C4-2B (cell line): ENCODE data around the gene MCF2L2.

Source experiments
- ZFX ChIP-seq: fragments of 450-650 bp; IDR thresholded peaks from 2 replicates; pipeline ENCODE4 v1.6.1; 2017
- TF ChIP-seq, protein P1 (sequence below): fragments of 450-650 bp; conservative IDR thresholded peaks from 2 replicates; pipeline ENCODE4 v1.5.1; 2017; ENCODE audit warnings: mild to moderate bottlenecking

DNA sequence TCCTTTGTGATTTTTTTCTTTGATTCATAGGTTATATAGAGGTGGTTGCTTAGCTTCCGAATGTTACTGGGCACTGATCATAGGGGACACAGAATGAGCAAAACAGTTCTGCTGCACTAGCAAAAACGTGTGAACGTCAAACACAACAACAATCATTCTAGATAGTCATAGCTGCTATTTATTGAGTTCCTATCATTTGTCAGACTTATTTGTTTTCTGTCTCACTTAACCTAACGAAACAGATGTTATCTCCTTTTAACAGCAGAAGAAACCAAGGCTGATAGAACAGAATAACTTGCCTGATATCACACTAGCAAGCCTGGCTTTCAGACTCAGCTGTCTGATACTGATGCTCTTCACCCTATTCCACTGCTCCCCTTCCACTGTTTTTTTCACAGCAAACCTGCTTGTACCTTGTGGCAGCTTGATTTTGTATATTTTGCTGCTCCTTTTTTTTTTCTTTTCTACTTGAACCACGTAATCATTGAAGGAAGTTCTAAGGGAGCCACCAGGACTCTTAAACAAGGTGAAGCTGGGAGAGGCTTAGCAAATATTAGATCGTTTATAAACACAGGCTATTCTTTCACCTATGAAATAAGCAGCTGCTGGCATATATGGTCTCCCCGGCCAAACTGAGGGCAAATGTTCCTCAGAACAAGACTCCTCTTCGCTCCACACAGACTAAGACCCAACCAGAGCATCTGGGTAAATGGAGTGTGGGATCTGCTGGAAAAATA is 78.8 kb downstream of the MCF2L2 start:
- TF ChIP-seq, protein P1, sequence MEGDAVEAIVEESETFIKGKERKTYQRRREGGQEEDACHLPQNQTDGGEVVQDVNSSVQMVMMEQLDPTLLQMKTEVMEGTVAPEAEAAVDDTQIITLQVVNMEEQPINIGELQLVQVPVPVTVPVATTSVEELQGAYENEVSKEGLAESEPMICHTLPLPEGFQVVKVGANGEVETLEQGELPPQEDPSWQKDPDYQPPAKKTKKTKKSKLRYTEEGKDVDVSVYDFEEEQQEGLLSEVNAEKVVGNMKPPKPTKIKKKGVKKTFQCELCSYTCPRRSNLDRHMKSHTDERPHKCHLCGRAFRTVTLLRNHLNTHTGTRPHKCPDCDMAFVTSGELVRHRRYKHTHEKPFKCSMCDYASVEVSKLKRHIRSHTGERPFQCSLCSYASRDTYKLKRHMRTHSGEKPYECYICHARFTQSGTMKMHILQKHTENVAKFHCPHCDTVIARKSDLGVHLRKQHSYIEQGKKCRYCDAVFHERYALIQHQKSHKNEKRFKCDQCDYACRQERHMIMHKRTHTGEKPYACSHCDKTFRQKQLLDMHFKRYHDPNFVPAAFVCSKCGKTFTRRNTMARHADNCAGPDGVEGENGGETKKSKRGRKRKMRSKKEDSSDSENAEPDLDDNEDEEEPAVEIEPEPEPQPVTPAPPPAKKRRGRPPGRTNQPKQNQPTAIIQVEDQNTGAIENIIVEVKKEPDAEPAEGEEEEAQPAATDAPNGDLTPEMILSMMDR, result no peak
- no peak for TF ChIP-seq ZFX
